K562 (cell line): Measurements from ENCODE around the gene GPATCH3. TPM values are rescaled to one million over a fixed set of nuclear protein-coding genes. Genes with fewer than 3 reads are reported as not detected.

Source experiments
- BACH1 ChIP-seq: fragments of 200-800 bp; sonication (Bioruptor generic); IDR thresholded peaks from 2 replicates; pipeline ENCODE4 v1.6.1; 2016; ENCODE audit warnings: missing genetic modification characterization, missing compliant biosample characterization
- BCOR ChIP-seq: fragments of 450-650 bp; IDR thresholded peaks from 2 replicates; pipeline ENCODE4 v1.6.1; 2016
- CCNT2 ChIP-seq: IDR thresholded peaks from 2 replicates; pipeline ENCODE4 v1.6.1; 2011; ENCODE audit warnings: borderline replicate concordance, low read depth, mild to moderate bottlenecking, moderate library complexity, mixed read lengths, low read length; ENCODE audit not compliant: insufficient read length; ENCODE audit errors: extremely low read depth
- DACH1 ChIP-seq: fragments of 450-650 bp; IDR thresholded peaks from 2 replicates; pipeline ENCODE4 v1.6.1; 2018; ENCODE audit not compliant: partially characterized antibody
- HDAC6 ChIP-seq: IDR thresholded peaks from 2 replicates; pipeline ENCODE4 v1.6.1; 2012; ENCODE audit warnings: low read depth, mild to moderate bottlenecking, control low read depth, inconsistent platforms, low read length, moderate library complexity
- HIVEP1 ChIP-seq: fragments of 250-450 bp; sonication (Bioruptor Pico); IDR thresholded peaks from 2 replicates; pipeline ENCODE4 v1.4.0; 2020; ENCODE audit warnings: mild to moderate bottlenecking
- MAFG ChIP-seq: fragments of 450-650 bp; conservative IDR thresholded peaks from 2 replicates; pipeline ENCODE4 v1.6.1; 2016; ENCODE audit warnings: missing genetic modification characterization, missing compliant biosample characterization
- MTA2 ChIP-seq: fragments of 450-650 bp; IDR thresholded peaks from 2 replicates; pipeline ENCODE4 v1.6.1; 2016; ENCODE audit warnings: low read depth
- NCOA1 ChIP-seq: fragments of 450-650 bp; IDR thresholded peaks from 2 replicates; pipeline ENCODE4 v1.6.1; 2016; ENCODE audit warnings: low read depth
- PHF21A ChIP-seq: fragments of 450-650 bp; IDR thresholded peaks from 2 replicates; pipeline ENCODE4 v1.6.1; 2017; ENCODE audit warnings: low read depth, borderline replicate concordance
- ZC3H8 ChIP-seq: fragments of 450-650 bp; IDR thresholded peaks from 2 replicates; pipeline ENCODE4 v1.6.1; 2017
- ZFP1 ChIP-seq: fragments of 450-650 bp; formaldehyde crosslinking; IDR thresholded peaks from 2 replicates; pipeline ENCODE4 v1.4.0; 2020; ENCODE audit warnings: mild to moderate bottlenecking, mixed read lengths
- ZNF175 ChIP-seq: fragments of 200-800 bp; sonication (Bioruptor generic); IDR thresholded peaks from 2 replicates; pipeline ENCODE4 v1.6.1; 2016; ENCODE audit warnings: low read depth, mild to moderate bottlenecking, missing genetic modification characterization, missing compliant biosample characterization
- ZNF785 ChIP-seq: fragments of 250-450 bp; sonication (Bioruptor Pico); IDR thresholded peaks from 2 replicates; pipeline ENCODE4 v1.4.0; 2020; ENCODE audit warnings: mild to moderate bottlenecking
- polyA plus RNA-seq, 8 experiments: library from polyadenylated mRNA; depleted of rRNA in 4 of 8; stranded (reverse) in 5 of 8; unstranded in 3 of 8; fragments of >200 nt; fragmentation: Nextera tagmentation in 2 of 8; fragmentation: Illumina TruSeq in 1 of 8; extraction: Ambion mirVana in 2 of 8; extraction: Trizol in 1 of 8; gene quantifications; 2 replicates each; pipeline versions ENCODE4 v1.2.1 to v1.2.3, GENCODE V29; 2011 to 2014; ENCODE audit warnings: inconsistent platforms in 1 of 8, missing spikeins in 1 of 8
- total RNA-seq, 7 experiments: library from RNA; depleted of rRNA in 6 of 7; stranded (reverse); fragments of >200 nt in 6 of 7; fragmentation: Illumina TruSeq in 2 of 7; extraction: Trizol in 2 of 7; gene quantifications; 2 replicates each; pipeline versions ENCODE4 v1.2.1 to v1.2.3, GENCODE V29; 2011 to 2021; ENCODE audit warnings: low replicate concordance in 1 of 7
- TF ChIP-seq, protein P1 (sequence below): sonication (generic); formaldehyde crosslinking; IDR thresholded peaks from 2 replicates; pipeline ENCODE4 v1.8.0; 2022; ENCODE audit warnings: missing genetic modification reagents, mild to moderate bottlenecking, borderline replicate concordance
- TF ChIP-seq, protein P2 (sequence below), 2 experiments: fragments of 450-650 bp in 1 of 2; sonication (generic) in 1 of 2; formaldehyde crosslinking in 1 of 2; IDR thresholded peaks in 1 of 2; conservative IDR thresholded peaks in 1 of 2; 2 replicates each; pipeline versions ENCODE4 v1.6.1 to v1.8.1; 2016 to 2023; ENCODE audit warnings: mild to moderate bottlenecking in 2 of 2, moderate library complexity in 2 of 2, inconsistent platforms in 1 of 2, missing genetic modification reagents in 1 of 2
- TF ChIP-seq, protein P3 (sequence below): fragments of 250-450 bp; sonication (Bioruptor Pico); IDR thresholded peaks from 2 replicates; pipeline ENCODE4 v1.4.0; 2020; ENCODE audit warnings: borderline replicate concordance
- TF ChIP-seq, protein P4 (sequence below): fragments of 450-650 bp; formaldehyde crosslinking; IDR thresholded peaks from 2 replicates; pipeline ENCODE4 v1.4.0; 2020; ENCODE audit warnings: mild to moderate bottlenecking, mixed read lengths
- TF ChIP-seq, protein P5 (sequence below): fragments of 450-650 bp; conservative IDR thresholded peaks from 2 replicates; pipeline ENCODE4 v1.6.1; 2016; ENCODE audit warnings: missing genetic modification characterization, low read depth, mild to moderate bottlenecking, missing compliant biosample characterization, moderate library complexity

Gene GPATCH3
- total and polyA plus RNA-seq, 9 of the 15 experiments (the other 6 are each of a cell fraction or from before 2014, with no cell fraction given) = 1.6 to 23.0 (median 13.3) TPM

DNA sequence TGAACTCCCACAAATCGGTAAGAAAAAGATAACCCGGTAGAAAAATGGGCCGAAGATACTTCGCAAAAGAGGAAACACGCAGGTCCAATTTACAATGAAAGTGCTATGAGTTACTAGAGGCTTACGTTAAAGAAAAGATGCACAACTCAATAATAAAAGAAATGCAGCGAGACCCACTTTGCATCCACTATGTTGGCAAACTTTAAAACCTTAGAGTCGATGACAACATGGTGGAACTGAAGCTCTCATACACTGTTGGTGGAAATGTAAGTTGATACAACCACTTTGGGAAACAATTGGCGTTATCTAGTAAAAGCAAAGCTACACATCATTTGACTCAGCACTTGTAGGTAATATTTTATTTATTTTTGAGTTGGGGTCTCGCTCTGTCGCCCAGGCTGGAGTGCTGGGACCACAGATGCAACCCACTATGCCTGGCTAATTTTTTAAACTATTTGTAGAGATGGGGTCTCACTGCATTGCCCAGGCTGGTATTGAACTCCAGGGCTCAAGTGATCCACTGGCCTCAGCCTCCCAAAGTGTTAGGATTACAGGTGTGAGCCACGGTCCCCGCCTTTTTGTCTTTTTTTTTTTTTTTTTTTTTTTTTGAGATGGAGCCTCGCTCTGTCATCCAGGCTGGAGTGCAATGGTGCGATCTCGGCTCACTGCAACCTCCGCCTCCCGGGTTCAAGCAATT, 696 bp upstream of the GPATCH3 start (continued):
- TF ChIP-seq HIVEP1 (CRISPR knock-in tag) = no peak
- TF ChIP-seq BCOR = peak; percentile 62; the same call in 1 of the 2 replicates
- TF ChIP-seq, protein P1, sequence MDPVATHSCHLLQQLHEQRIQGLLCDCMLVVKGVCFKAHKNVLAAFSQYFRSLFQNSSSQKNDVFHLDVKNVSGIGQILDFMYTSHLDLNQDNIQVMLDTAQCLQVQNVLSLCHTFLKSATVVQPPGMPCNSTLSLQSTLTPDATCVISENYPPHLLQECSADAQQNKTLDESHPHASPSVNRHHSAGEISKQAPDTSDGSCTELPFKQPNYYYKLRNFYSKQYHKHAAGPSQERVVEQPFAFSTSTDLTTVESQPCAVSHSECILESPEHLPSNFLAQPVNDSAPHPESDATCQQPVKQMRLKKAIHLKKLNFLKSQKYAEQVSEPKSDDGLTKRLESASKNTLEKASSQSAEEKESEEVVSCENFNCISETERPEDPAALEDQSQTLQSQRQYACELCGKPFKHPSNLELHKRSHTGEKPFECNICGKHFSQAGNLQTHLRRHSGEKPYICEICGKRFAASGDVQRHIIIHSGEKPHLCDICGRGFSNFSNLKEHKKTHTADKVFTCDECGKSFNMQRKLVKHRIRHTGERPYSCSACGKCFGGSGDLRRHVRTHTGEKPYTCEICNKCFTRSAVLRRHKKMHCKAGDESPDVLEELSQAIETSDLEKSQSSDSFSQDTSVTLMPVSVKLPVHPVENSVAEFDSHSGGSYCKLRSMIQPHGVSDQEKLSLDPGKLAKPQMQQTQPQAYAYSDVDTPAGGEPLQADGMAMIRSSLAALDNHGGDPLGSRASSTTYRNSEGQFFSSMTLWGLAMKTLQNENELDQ (CRISPR knock-in tag) = 0 out of 2 replicates have a peak, but pooled peaks have one; percentile 50
- TF ChIP-seq ZNF175 = peak; percentile 31; the same call in 1 of the 2 replicates
- TF ChIP-seq MAFG = no peak
- TF ChIP-seq, protein P2, sequence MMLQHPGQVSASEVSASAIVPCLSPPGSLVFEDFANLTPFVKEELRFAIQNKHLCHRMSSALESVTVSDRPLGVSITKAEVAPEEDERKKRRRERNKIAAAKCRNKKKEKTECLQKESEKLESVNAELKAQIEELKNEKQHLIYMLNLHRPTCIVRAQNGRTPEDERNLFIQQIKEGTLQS (IDR thresholded peaks at IDR 0.05) = no peak
- TF ChIP-seq, protein P2 (CRISPR knock-in tag; conservative IDR thresholded peaks at IDR 0.05) = no peak
- TF ChIP-seq DACH1 = no peak
- TF ChIP-seq ZC3H8 = no peak
- no peak for TF ChIP-seq ZFP1 (CRISPR knock-in tag)
- no peak for TF ChIP-seq NCOA1
- no peak for TF ChIP-seq CCNT2
- TF ChIP-seq PHF21A = no peak
- TF ChIP-seq, protein P3, sequence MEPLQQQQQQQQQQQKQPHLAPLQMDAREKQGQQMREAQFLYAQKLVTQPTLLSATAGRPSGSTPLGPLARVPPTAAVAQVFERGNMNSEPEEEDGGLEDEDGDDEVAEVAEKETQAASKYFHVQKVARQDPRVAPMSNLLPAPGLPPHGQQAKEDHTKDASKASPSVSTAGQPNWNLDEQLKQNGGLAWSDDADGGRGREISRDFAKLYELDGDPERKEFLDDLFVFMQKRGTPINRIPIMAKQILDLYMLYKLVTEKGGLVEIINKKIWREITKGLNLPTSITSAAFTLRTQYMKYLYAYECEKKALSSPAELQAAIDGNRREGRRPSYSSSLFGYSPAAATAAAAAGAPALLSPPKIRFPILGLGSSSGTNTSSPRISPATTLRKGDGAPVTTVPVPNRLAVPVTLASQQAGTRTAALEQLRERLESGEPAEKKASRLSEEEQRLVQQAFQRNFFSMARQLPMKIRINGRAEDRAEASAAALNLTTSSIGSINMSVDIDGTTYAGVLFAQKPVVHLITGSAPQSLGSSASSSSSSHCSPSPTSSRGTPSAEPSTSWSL (CRISPR knock-in tag) = no peak
- TF ChIP-seq ZNF785 (CRISPR knock-in tag) = no peak
- TF ChIP-seq BACH1 (tag) = peak; percentile 61; the same call in 1 of the 2 replicates
- TF ChIP-seq HDAC6 = no peak
- TF ChIP-seq, protein P4, sequence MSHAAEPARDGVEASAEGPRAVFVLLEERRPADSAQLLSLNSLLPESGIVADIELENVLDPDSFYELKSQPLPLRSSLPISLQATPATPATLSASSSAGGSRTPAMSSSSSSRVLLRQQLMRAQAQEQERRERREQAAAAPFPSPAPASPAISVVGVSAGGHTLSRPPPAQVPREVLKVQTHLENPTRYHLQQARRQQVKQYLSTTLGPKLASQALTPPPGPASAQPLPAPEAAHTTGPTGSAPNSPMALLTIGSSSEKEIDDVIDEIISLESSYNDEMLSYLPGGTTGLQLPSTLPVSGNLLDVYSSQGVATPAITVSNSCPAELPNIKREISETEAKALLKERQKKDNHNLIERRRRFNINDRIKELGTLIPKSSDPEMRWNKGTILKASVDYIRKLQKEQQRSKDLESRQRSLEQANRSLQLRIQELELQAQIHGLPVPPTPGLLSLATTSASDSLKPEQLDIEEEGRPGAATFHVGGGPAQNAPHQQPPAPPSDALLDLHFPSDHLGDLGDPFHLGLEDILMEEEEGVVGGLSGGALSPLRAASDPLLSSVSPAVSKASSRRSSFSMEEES = no peak
- TF ChIP-seq MTA2 = no peak
- TF ChIP-seq, protein P5, sequence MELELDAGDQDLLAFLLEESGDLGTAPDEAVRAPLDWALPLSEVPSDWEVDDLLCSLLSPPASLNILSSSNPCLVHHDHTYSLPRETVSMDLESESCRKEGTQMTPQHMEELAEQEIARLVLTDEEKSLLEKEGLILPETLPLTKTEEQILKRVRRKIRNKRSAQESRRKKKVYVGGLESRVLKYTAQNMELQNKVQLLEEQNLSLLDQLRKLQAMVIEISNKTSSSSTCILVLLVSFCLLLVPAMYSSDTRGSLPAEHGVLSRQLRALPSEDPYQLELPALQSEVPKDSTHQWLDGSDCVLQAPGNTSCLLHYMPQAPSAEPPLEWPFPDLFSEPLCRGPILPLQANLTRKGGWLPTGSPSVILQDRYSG (tag) = peak; percentile 43; the same call in 1 of the 2 replicates
